Endothelial cell of umbilical vein (primary cell): Measurements from ENCODE around the gene CD3G. TPM values are rescaled to one million over a fixed set of nuclear protein-coding genes. Genes with fewer than 3 reads are reported as not detected.

Experiments
- BruUV-seq: library from RNA; stranded (reverse); fragments of 400-500 nt; replicated peaks from 2 replicates; lab custom pipeline; 2021; lab: Mats Ljungman, UMichigan
- CTCF ChIA-PET: fragments of 300-600, 350-600 bp; sonication (Branson Sonifier 250); formaldehyde crosslinking; loops from one replicate; lab custom pipeline; 2021; ENCODE audit warnings: antibody characterized with exemption, inconsistent platforms; lab: Charles Lee
- POLR2A ChIA-PET: fragments of 300-600, 350-600 bp; sonication (Branson Sonifier 250); formaldehyde crosslinking; loops from one replicate; lab custom pipeline; 2021; ENCODE audit warnings: antibody characterized with exemption, inconsistent platforms; lab: Charles Lee
- DNase-seq: peaks from one replicate; pipeline ENCODE4 v3.0.0-alpha.2; 2011; ENCODE audit warnings: low read depth, low spot score
- FAIRE-seq: peaks from 2 replicates; lab custom pipeline; 2011; peaks lifted over from hg19 to GRCh38; lab: Jason Lieb, UNC
- H2AFZ ChIP-seq: 2 replicates; pipeline ENCODE4 v1.6.0; 2012; ENCODE audit warnings: low read depth, low read length, control low read depth, inconsistent platforms
- H3K27ac ChIP-seq: 2 replicates; pipeline ENCODE4 v1.5.1; 2011; ENCODE audit warnings: low read depth, mild to moderate bottlenecking, control low read depth, low read length, moderate library complexity; ENCODE audit not compliant: insufficient read depth
- H3K27me3 ChIP-seq, 2 experiments: 2 replicates each; pipeline versions ENCODE4 v1.6.0 to v1.6.1; 2011; ENCODE audit warnings: low read length in 2 of 2, mixed read lengths in 1 of 2; ENCODE audit not compliant: control insufficient read depth in 2 of 2, insufficient read depth in 2 of 2
- H3K36me3 ChIP-seq, 2 experiments: 2 replicates in 1 of 2; 3 replicates in 1 of 2; pipeline ENCODE4 v1.5.1; 2011; ENCODE audit warnings: low read length in 2 of 2, mild to moderate bottlenecking in 1 of 2, moderate library complexity in 1 of 2; ENCODE audit not compliant: control insufficient read depth in 2 of 2, insufficient read depth in 2 of 2; ENCODE audit errors: extremely low read depth in 1 of 2
- H3K4me1 ChIP-seq: 3 replicates; pipeline ENCODE4 v1.5.1; 2011; ENCODE audit warnings: mild to moderate bottlenecking, low read length; ENCODE audit not compliant: control insufficient read depth, insufficient read depth; ENCODE audit errors: extremely low read depth
- H3K4me2 ChIP-seq: 2 replicates; pipeline ENCODE4 v1.6.1; 2011; ENCODE audit warnings: low read length, control low read depth, mixed read lengths; ENCODE audit not compliant: insufficient read depth
- H3K4me3 ChIP-seq, 3 experiments: fragments of 200-600 bp in 1 of 3; sonication (generic), shearing (Covaris generic) in 1 of 3; replicated peaks in 1 of 3; 2 replicates each; pipeline ENCODE4 v1.5.1; 2011 to 2016; ENCODE audit warnings: control low read depth in 3 of 3, low read length in 3 of 3, mild to moderate bottlenecking in 2 of 3, inconsistent platforms in 1 of 3, low read depth in 1 of 3, moderate library complexity in 1 of 3; ENCODE audit not compliant: insufficient read depth in 1 of 3
- H3K79me2 ChIP-seq: 2 replicates; pipeline ENCODE4 v1.6.0; 2012; ENCODE audit warnings: low read length, inconsistent platforms; ENCODE audit not compliant: control insufficient read depth, insufficient read depth
- H3K9ac ChIP-seq: replicated peaks from 2 replicates; pipeline ENCODE3; 2011; ENCODE audit warnings: low read length, control low read depth; ENCODE audit not compliant: insufficient read depth; ENCODE audit errors: extremely low read depth
- H3K9me1 ChIP-seq: replicated peaks from 3 replicates; pipeline ENCODE4 v1.6.0; 2011; ENCODE audit warnings: mild to moderate bottlenecking, low read length; ENCODE audit not compliant: control insufficient read depth, insufficient read depth; ENCODE audit errors: extremely low read depth
- H3K9me3 ChIP-seq: replicated peaks from 2 replicates; pipeline ENCODE4 v1.5.1; 2012; ENCODE audit warnings: low read length, inconsistent platforms; ENCODE audit not compliant: control insufficient read depth, insufficient read depth
- H4K20me1 ChIP-seq: replicated peaks from 2 replicates; pipeline ENCODE3; 2011; ENCODE audit warnings: mild to moderate bottlenecking, low read length; ENCODE audit not compliant: control insufficient read depth, insufficient read depth; ENCODE audit errors: extremely low read depth
- EZH2 ChIP-seq: IDR thresholded peaks from 2 replicates; pipeline ENCODE4 v1.6.1; 2012; ENCODE audit warnings: borderline replicate concordance, low read depth, mild to moderate bottlenecking, moderate library complexity, low read length, inconsistent platforms; ENCODE audit not compliant: severe bottlenecking
- FOS ChIP-seq: IDR thresholded peaks from 2 replicates; pipeline ENCODE4 v1.6.1; 2011; ENCODE audit warnings: mild to moderate bottlenecking, low read length, moderate library complexity, borderline replicate concordance; ENCODE audit not compliant: insufficient read depth
- GATA2 ChIP-seq: IDR thresholded peaks from 2 replicates; pipeline ENCODE4 v1.7.0; 2011; ENCODE audit warnings: low read depth, mild to moderate bottlenecking, moderate library complexity, mixed read lengths, low read length; ENCODE audit not compliant: insufficient read length, insufficient read depth
- JUN ChIP-seq: IDR thresholded peaks from 2 replicates; pipeline ENCODE4 v1.6.1; 2011; ENCODE audit warnings: borderline replicate concordance, low read depth; ENCODE audit not compliant: insufficient read length, insufficient read depth
- MYC ChIP-seq: IDR thresholded peaks from one replicate; pipeline ENCODE4 v1.6.1; 2011; ENCODE audit warnings: mild to moderate bottlenecking, low read depth, low read length
- POLR2A ChIP-seq: IDR thresholded peaks from 2 replicates; pipeline ENCODE4 v1.6.1; 2012; ENCODE audit warnings: low read depth, mild to moderate bottlenecking, control low read depth, low read length
- POLR2AphosphoS5 ChIP-seq: IDR thresholded peaks from 2 replicates; pipeline ENCODE4 v1.6.1; 2012; ENCODE audit warnings: low read depth, mild to moderate bottlenecking, control low read depth, low read length, moderate library complexity; ENCODE audit not compliant: insufficient read depth
- dilution Hi-C: fragments of 300-500 bp; cut with MboI; formaldehyde crosslinking; loops from one replicate; pipeline ENCODE4 v1.15.0; 2019; ENCODE audit warnings: low sequenced_read_pairs; ENCODE audit not compliant: extremely low pct_ligation_motif_present
- intact Hi-C: fragments of 100-400 bp; cut with micrococcal nuclease; formaldehyde crosslinking; loops from one replicate; pipeline ENCODE4 v1.10.0; 2022
- polyA plus RNA-seq, 4 experiments: library from polyadenylated mRNA; depleted of rRNA in 3 of 4; stranded (reverse) in 3 of 4; unstranded in 1 of 4; fragments of >200 nt; gene quantifications; 2 replicates each; pipeline versions ENCODE4 v1.2.1 to v1.2.3, GENCODE V29; 2011 to 2012; ENCODE audit warnings: missing spikeins in 1 of 4
- total RNA-seq: library from RNA; stranded (reverse); gene quantifications from 2 replicates; pipeline ENCODE4 v1.2.3, GENCODE V29; 2021
- TF ChIP-seq, protein P1 (sequence below): IDR thresholded peaks from 2 replicates; pipeline ENCODE4 v1.6.1; 2011; ENCODE audit not compliant: insufficient read depth, insufficient read length
- TF ChIP-seq, protein P2 (sequence below), 2 donors: IDR thresholded peaks; 1 replicate in 1 of 2; 2 replicates in 1 of 2; pipeline ENCODE4 v1.5.1; 2011; ENCODE audit warnings: low read length in 2 of 2, mild to moderate bottlenecking in 2 of 2, moderate library complexity in 2 of 2, control low read depth in 1 of 2, inconsistent platforms in 1 of 2, low read depth in 1 of 2; ENCODE audit not compliant: insufficient read depth in 1 of 2; ENCODE audit errors: extremely low read depth in 1 of 2

CD3G gene
- total and polyA plus RNA-seq, 2 donors (not counting 3 experiments of a cell fraction or from before 2014, with no cell fraction given): not detected

DNA sequence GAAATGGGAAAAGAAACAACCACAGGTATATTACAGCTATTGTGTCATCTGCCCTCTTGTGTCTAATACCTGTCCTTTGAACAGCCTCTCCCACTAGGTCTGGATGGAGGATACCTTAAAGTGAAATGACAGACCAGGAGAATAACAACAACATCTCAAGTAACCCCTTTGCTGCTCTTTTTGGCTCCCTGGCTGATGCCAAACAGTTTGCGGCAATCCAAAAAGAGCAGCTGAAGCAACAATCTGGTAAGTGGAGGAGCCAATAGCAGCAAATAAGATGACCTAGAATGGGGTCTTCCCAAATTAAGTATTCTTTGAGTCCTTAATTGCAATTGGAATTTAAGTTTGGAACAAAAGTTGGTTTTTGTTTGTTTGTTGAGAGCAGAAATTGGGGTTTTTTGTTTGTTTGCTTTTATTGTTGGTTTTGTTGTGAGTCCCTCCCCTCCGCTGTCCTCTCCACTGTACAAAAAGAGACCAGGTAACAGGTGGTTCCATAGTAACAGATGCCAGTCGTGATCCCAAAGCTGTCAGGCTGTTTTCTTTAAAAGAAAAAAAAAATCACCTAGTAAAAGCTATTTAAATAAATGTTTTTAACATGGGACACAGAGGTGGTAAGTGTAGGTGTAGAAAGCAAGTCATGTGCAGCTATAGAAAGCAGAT is 20.9 kb downstream of the CD3G start:
- Histone ChIP-seq H4K20me1 (no peaks in the 10 kb centered on the region), H3K4me3 (no peak overlapping the region), H3K9ac (no peak overlapping the region), H3K9me1 (no peaks in the 10 kb centered on the region), H3K36me3 (peaks cover 6 to 7% of the 10 kb centered on the region in 2 experiments), H3K27me3 (no peaks in the 10 kb centered on the region), H3K4me1 (peaks cover 5% of the 10 kb centered on the region), H3K9me3 (no peaks in the 10 kb centered on the region), H3K79me2 (peaks cover 23% of the 10 kb centered on the region), H3K27ac (no peak overlapping the region), H3K4me2 (no peak overlapping the region), H2AFZ (no peak overlapping the region)
- intact Hi-C loops (no loop called here), dilution Hi-C loops (no loop called here)
- TF ChIP-seq EZH2 (no peak), GATA2 (no peak), MYC (no peak), FOS (no peak), JUN (no peak), POLR2AphosphoS5 (no peak), POLR2A (no peak)
- TF ChIP-seq, protein P1, sequence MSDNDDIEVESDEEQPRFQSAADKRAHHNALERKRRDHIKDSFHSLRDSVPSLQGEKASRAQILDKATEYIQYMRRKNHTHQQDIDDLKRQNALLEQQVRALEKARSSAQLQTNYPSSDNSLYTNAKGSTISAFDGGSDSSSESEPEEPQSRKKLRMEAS: no peak
- TF ChIP-seq, protein P2, sequence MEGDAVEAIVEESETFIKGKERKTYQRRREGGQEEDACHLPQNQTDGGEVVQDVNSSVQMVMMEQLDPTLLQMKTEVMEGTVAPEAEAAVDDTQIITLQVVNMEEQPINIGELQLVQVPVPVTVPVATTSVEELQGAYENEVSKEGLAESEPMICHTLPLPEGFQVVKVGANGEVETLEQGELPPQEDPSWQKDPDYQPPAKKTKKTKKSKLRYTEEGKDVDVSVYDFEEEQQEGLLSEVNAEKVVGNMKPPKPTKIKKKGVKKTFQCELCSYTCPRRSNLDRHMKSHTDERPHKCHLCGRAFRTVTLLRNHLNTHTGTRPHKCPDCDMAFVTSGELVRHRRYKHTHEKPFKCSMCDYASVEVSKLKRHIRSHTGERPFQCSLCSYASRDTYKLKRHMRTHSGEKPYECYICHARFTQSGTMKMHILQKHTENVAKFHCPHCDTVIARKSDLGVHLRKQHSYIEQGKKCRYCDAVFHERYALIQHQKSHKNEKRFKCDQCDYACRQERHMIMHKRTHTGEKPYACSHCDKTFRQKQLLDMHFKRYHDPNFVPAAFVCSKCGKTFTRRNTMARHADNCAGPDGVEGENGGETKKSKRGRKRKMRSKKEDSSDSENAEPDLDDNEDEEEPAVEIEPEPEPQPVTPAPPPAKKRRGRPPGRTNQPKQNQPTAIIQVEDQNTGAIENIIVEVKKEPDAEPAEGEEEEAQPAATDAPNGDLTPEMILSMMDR (IDR thresholded peaks at IDR 0.05; ENCODE audit: extremely low read depth in 1 of 2, insufficient read depth in 1 of 2, low read depth in 1 of 2, low read length in 2 of 2): no peak
- DNase-seq (no peak), FAIRE-seq (no peak)
- ChIA-PET POLR2A (no interaction called here), CTCF (interaction anchor here (1.2 to 1.5 kb wide), 2 partner anchors 70 to 166 kb away, joined by 3 to 6 read pairs; no protein-coding TSS in a partner anchor)
- no TSS peak for BruUV-seq
